ENCODE results near the gene GPR161.
"Not testable (repeated sequence)": the region's sequence is repeated elsewhere in the genome, so short reads cannot be mapped to it uniquely, and the experiment has no call there.

GPR161 gene

GRCh38 chr1:168163670-168164069 lies 26.9 kb upstream of the GPR161 start:
- Histone ChIP-seq H3K4me2 (ENCODE audit: low read length) (no peak overlapping the region), H3K4me1 (ENCODE audit: control insufficient read depth, insufficient read depth, low read length) (no peaks in the 10 kb centered on the region), H3K27me3 (ENCODE audit: control insufficient read depth, insufficient read depth, low read length) (no peaks in the 10 kb centered on the region), H3K9ac (ENCODE audit: low read depth, low read length) (no peak overlapping the region), H3K4me3 (ENCODE audit: low read length) (no peak overlapping the region), H3K36me3 (ENCODE audit: insufficient read depth, low read length) (no peaks in the 10 kb centered on the region), H3K9me3 (replicated peaks; ENCODE audit: low read length) (no peaks in the 10 kb centered on the region)

- H3K27me3 ChIP-seq (ENCODE audit: control insufficient read depth, insufficient read depth, low read length), result no peaks in the 10 kb centered on the region
- no peaks in the 10 kb centered on the region for H3K4me1 ChIP-seq (ENCODE audit: control insufficient read depth, insufficient read depth, low read length)
- no peak overlapping the region for H3K4me2 ChIP-seq (ENCODE audit: low read length)
- no peak overlapping the region for H3K9ac ChIP-seq (ENCODE audit: low read depth, low read length)
- H3K4me3 ChIP-seq (ENCODE audit: low read length), result no peak overlapping the region
- no peaks in the 10 kb centered on the region for H3K36me3 ChIP-seq (ENCODE audit: insufficient read depth, low read length)
- H3K9me3 ChIP-seq (replicated peaks; ENCODE audit: low read length), result no peaks in the 10 kb centered on the region
Measured at GRCh38 chr1:168161459-168161858, 24.7 kb upstream of the GPR161 start.

GRCh38 chr1:168159979-168160378 lies 23.2 kb upstream of the GPR161 start:
- Histone ChIP-seq H3K27me3 (ENCODE audit: control insufficient read depth, insufficient read depth, low read length) (no peaks in the 10 kb centered on the region), H3K4me1 (ENCODE audit: control insufficient read depth, insufficient read depth, low read length) (no peaks in the 10 kb centered on the region), H3K9ac (ENCODE audit: low read depth, low read length) (no peak overlapping the region), H3K4me2 (ENCODE audit: low read length) (no peak overlapping the region), H3K9me3 (replicated peaks; ENCODE audit: low read length) (no peaks in the 10 kb centered on the region), H3K4me3 (ENCODE audit: low read length) (no peak overlapping the region), H3K36me3 (ENCODE audit: insufficient read depth, low read length) (no peaks in the 10 kb centered on the region)

GRCh38 chr1:168159251-168159650 lies 22.5 kb upstream of the GPR161 start:
- Histone ChIP-seq H3K4me3 (ENCODE audit: low read length) (no peak overlapping the region), H3K4me2 (ENCODE audit: low read length) (no peak overlapping the region), H3K9ac (ENCODE audit: low read depth, low read length) (no peak overlapping the region), H3K36me3 (ENCODE audit: insufficient read depth, low read length) (no peaks in the 10 kb centered on the region), H3K27me3 (ENCODE audit: control insufficient read depth, insufficient read depth, low read length) (no peaks in the 10 kb centered on the region), H3K4me1 (ENCODE audit: control insufficient read depth, insufficient read depth, low read length) (no peaks in the 10 kb centered on the region), H3K9me3 (replicated peaks; ENCODE audit: low read length) (no peaks in the 10 kb centered on the region)

GRCh38 chr1:168157638-168158037 lies 20.9 kb upstream of the GPR161 start:
- H3K4me3 ChIP-seq (ENCODE audit: low read length), result no peak overlapping the region
- H3K4me2 ChIP-seq (ENCODE audit: low read length), result no peak overlapping the region
- no peaks in the 10 kb centered on the region for H3K27me3 ChIP-seq (ENCODE audit: control insufficient read depth, insufficient read depth, low read length)
- H3K36me3 ChIP-seq (ENCODE audit: insufficient read depth, low read length), result no peaks in the 10 kb centered on the region
- no peak overlapping the region for H3K9ac ChIP-seq (ENCODE audit: low read depth, low read length)
- H3K9me3 ChIP-seq (replicated peaks; ENCODE audit: low read length), result no peaks in the 10 kb centered on the region
- no peaks in the 10 kb centered on the region for H3K4me1 ChIP-seq (ENCODE audit: control insufficient read depth, insufficient read depth, low read length)

GRCh38 chr1:168155910-168156309 lies 19.2 kb upstream of the GPR161 start:
- Histone ChIP-seq H3K4me2 (ENCODE audit: low read length) (no peak overlapping the region), H3K36me3 (ENCODE audit: insufficient read depth, low read length) (no peaks in the 10 kb centered on the region), H3K4me3 (ENCODE audit: low read length) (no peak overlapping the region), H3K9ac (ENCODE audit: low read depth, low read length) (no peak overlapping the region), H3K9me3 (replicated peaks; ENCODE audit: low read length) (no peaks in the 10 kb centered on the region), H3K27me3 (ENCODE audit: control insufficient read depth, insufficient read depth, low read length) (no peaks in the 10 kb centered on the region), H3K4me1 (ENCODE audit: control insufficient read depth, insufficient read depth, low read length) (no peaks in the 10 kb centered on the region)

- not testable (repeated sequence) for H3K9ac ChIP-seq (ENCODE audit: low read depth, low read length); H3K27me3 ChIP-seq (ENCODE audit: control insufficient read depth, insufficient read depth, low read length)
Measured at GRCh38 chr1:168154707-168155106, 18.0 kb upstream of the GPR161 start.

GRCh38 chr1:168151935-168152334 lies 15.2 kb upstream of the GPR161 start:
- H3K9me3 ChIP-seq (replicated peaks; ENCODE audit: low read length), result no peaks in the 10 kb centered on the region
- H3K9ac ChIP-seq (ENCODE audit: low read depth, low read length), result no peak overlapping the region
- no peaks in the 10 kb centered on the region for H3K36me3 ChIP-seq (ENCODE audit: insufficient read depth, low read length)
- no peaks in the 10 kb centered on the region for H3K27me3 ChIP-seq (ENCODE audit: control insufficient read depth, insufficient read depth, low read length)
- H3K4me3 ChIP-seq (ENCODE audit: low read length), result no peak overlapping the region
- no peaks in the 10 kb centered on the region for H3K4me1 ChIP-seq (ENCODE audit: control insufficient read depth, insufficient read depth, low read length)
- no peak overlapping the region for H3K4me2 ChIP-seq (ENCODE audit: low read length)

More at GRCh38 chr1:168154707-168155106, 18.0 kb upstream of the GPR161 start:
- H3K9me3 ChIP-seq (replicated peaks; ENCODE audit: low read length); H3K4me2 ChIP-seq (ENCODE audit: low read length); H3K4me1 ChIP-seq (ENCODE audit: control insufficient read depth, insufficient read depth, low read length); H3K36me3 ChIP-seq (ENCODE audit: insufficient read depth, low read length); H3K4me3 ChIP-seq (ENCODE audit: low read length): not testable (repeated sequence)

GRCh38 chr1:168150283-168150682 lies 13.6 kb upstream of the GPR161 start:
- no peaks in the 10 kb centered on the region for H3K36me3 ChIP-seq (ENCODE audit: insufficient read depth, low read length)
- H3K4me2 ChIP-seq (ENCODE audit: low read length), result no peak overlapping the region
- no peaks in the 10 kb centered on the region for H3K4me1 ChIP-seq (ENCODE audit: control insufficient read depth, insufficient read depth, low read length)
- H3K27me3 ChIP-seq (ENCODE audit: control insufficient read depth, insufficient read depth, low read length), result no peaks in the 10 kb centered on the region
- H3K9me3 ChIP-seq (replicated peaks; ENCODE audit: low read length), result no peaks in the 10 kb centered on the region
- no peak overlapping the region for H3K4me3 ChIP-seq (ENCODE audit: low read length)
- no peak overlapping the region for H3K9ac ChIP-seq (ENCODE audit: low read depth, low read length)

- H3K9me3 ChIP-seq (replicated peaks; ENCODE audit: low read length), result no peaks in the 10 kb centered on the region
- H3K4me1 ChIP-seq (ENCODE audit: control insufficient read depth, insufficient read depth, low read length), result no peaks in the 10 kb centered on the region
- H3K4me2 ChIP-seq (ENCODE audit: low read length), result no peak overlapping the region
- H3K27me3 ChIP-seq (ENCODE audit: control insufficient read depth, insufficient read depth, low read length), result no peaks in the 10 kb centered on the region
- no peak overlapping the region for H3K4me3 ChIP-seq (ENCODE audit: low read length)
- no peaks in the 10 kb centered on the region for H3K36me3 ChIP-seq (ENCODE audit: insufficient read depth, low read length)
- H3K9ac ChIP-seq (ENCODE audit: low read depth, low read length), result no peak overlapping the region
Measured at GRCh38 chr1:168148916-168149315, 12.2 kb upstream of the GPR161 start.

GRCh38 chr1:168146626-168147025 lies 9.9 kb upstream of the GPR161 start:
- Histone ChIP-seq H3K4me3 (ENCODE audit: low read length) (no peak overlapping the region), H3K4me2 (ENCODE audit: low read length) (no peak overlapping the region), H3K4me1 (ENCODE audit: control insufficient read depth, insufficient read depth, low read length) (no peaks in the 10 kb centered on the region), H3K9me3 (replicated peaks; ENCODE audit: low read length) (no peaks in the 10 kb centered on the region), H3K9ac (ENCODE audit: low read depth, low read length) (no peak overlapping the region), H3K27me3 (ENCODE audit: control insufficient read depth, insufficient read depth, low read length) (no peaks in the 10 kb centered on the region), H3K36me3 (ENCODE audit: insufficient read depth, low read length) (no peaks in the 10 kb centered on the region)

GRCh38 chr1:168146160-168146539 lies 9.4 kb upstream of the GPR161 start:
- Histone ChIP-seq H3K36me3 (ENCODE audit: insufficient read depth, low read length) (no peaks in the 10 kb centered on the region), H3K4me1 (ENCODE audit: control insufficient read depth, insufficient read depth, low read length) (no peaks in the 10 kb centered on the region), H3K9ac (ENCODE audit: low read depth, low read length) (no peak overlapping the region), H3K4me2 (ENCODE audit: low read length) (no peak overlapping the region), H3K27me3 (ENCODE audit: control insufficient read depth, insufficient read depth, low read length) (no peaks in the 10 kb centered on the region), H3K9me3 (replicated peaks; ENCODE audit: low read length) (no peaks in the 10 kb centered on the region), H3K4me3 (ENCODE audit: low read length) (no peak overlapping the region)
